H1 (cell line): ENCODE results near the gene RASGRP3. TPM values are rescaled to one million over a fixed set of nuclear protein-coding genes. Genes with fewer than 3 reads are reported as not detected.

Experiments used
- CTCF ChIA-PET: fragments of 300-600 bp; sonication (Branson Sonifier 250); formaldehyde crosslinking; loops from one replicate; lab custom pipeline; 2021; ENCODE audit not compliant: partially characterized antibody; lab: Charles Lee
- POLR2A ChIA-PET: fragments of 300-600 bp; sonication (Branson Sonifier 250); formaldehyde crosslinking; loops from one replicate; lab custom pipeline; 2021; ENCODE audit warnings: inconsistent platforms; ENCODE audit not compliant: partially characterized antibody; lab: Charles Lee
- DNase-seq, 2 experiments: peaks; one replicate each; pipeline versions ENCODE4 v3.0.0 to v3.0.0-alpha.2; 2010 to 2022; ENCODE audit warnings: low spot score in 2 of 2, low read depth in 1 of 2, mixed read lengths in 1 of 2
- FAIRE-seq: peaks from 2 replicates; lab custom pipeline; 2011; peaks lifted over from hg19 to GRCh38; lab: Jason Lieb, UNC
- H2AFZ ChIP-seq: 2 replicates; pipeline ENCODE4 v1.8.1; 2012; ENCODE audit warnings: low read length, inconsistent platforms
- H2AK5ac ChIP-seq: 2 replicates; pipeline ENCODE4 v1.6.1; 2013; ENCODE audit warnings: low read depth, low read length
- H2BK120ac ChIP-seq: replicated peaks from 2 replicates; pipeline ENCODE3; 2013; ENCODE audit warnings: low read depth, low read length, inconsistent platforms
- H2BK12ac ChIP-seq: 2 replicates; pipeline ENCODE4 v1.6.1; 2013; ENCODE audit warnings: low read depth, low read length
- H2BK15ac ChIP-seq: 2 replicates; pipeline ENCODE4 v1.6.1; 2013; ENCODE audit warnings: low read length
- H2BK20ac ChIP-seq: 2 replicates; pipeline ENCODE4 v1.6.1; 2013; ENCODE audit warnings: low read length
- H2BK5ac ChIP-seq: 2 replicates; pipeline ENCODE4 v1.6.1; 2013; ENCODE audit warnings: low read depth, low read length
- H3K14ac ChIP-seq: 2 replicates; pipeline ENCODE4 v1.6.1; 2013; ENCODE audit warnings: inconsistent platforms; ENCODE audit not compliant: insufficient read length
- H3K18ac ChIP-seq: 2 replicates; pipeline ENCODE4 v1.6.1; 2013; ENCODE audit warnings: low read length; ENCODE audit errors: extremely low read depth
- H3K23ac ChIP-seq: 2 replicates; pipeline ENCODE4 v1.6.1; 2013; ENCODE audit warnings: inconsistent platforms; ENCODE audit not compliant: insufficient read length
- H3K23me2 ChIP-seq: 2 replicates; pipeline ENCODE4 v1.6.1; 2013; ENCODE audit warnings: low read depth, low read length
- H3K27ac ChIP-seq: 2 replicates; pipeline ENCODE4 v1.6.1; 2011; ENCODE audit warnings: low read depth, low read length, inconsistent platforms
- H3K27me3 ChIP-seq, 4 experiments: replicated peaks in 1 of 4; 1 replicate in 1 of 4; 2 replicates in 3 of 4; pipeline versions ENCODE4 v1.6.1 to v1.8.1; 2011 to 2013; ENCODE audit warnings: low read length in 3 of 4, mild to moderate bottlenecking in 3 of 4, inconsistent platforms in 2 of 4, mixed read lengths in 2 of 4, moderate library complexity in 1 of 4; ENCODE audit not compliant: control insufficient read depth in 3 of 4, insufficient read depth in 3 of 4; ENCODE audit errors: extremely low read depth in 1 of 4
- H3K36me3 ChIP-seq, 4 experiments: 2 replicates each; pipeline versions ENCODE4 v1.6.1 to v1.8.1; 2011 to 2013; ENCODE audit warnings: mild to moderate bottlenecking in 4 of 4, low read length in 3 of 4, moderate library complexity in 2 of 4, control low read depth in 1 of 4, inconsistent platforms in 1 of 4; ENCODE audit not compliant: insufficient read depth in 4 of 4, control insufficient read depth in 2 of 4
- H3K4ac ChIP-seq: replicated peaks from 2 replicates; pipeline ENCODE3; 2013; ENCODE audit warnings: low read length, low read depth, mixed read lengths, inconsistent platforms; ENCODE audit not compliant: insufficient read length
- H3K4me1 ChIP-seq, 4 experiments: replicated peaks in 1 of 4; 1 replicate in 1 of 4; 2 replicates in 3 of 4; pipeline versions ENCODE4 v1.6.1 to v1.8.1; 2011 to 2013; ENCODE audit warnings: low read length in 3 of 4, inconsistent platforms in 2 of 4, mixed read lengths in 1 of 4; ENCODE audit not compliant: insufficient read depth in 4 of 4, control insufficient read depth in 3 of 4
- H3K4me2 ChIP-seq, 2 experiments: 2 replicates each; pipeline versions ENCODE4 v1.6.1 to v1.8.1; 2011 to 2013; ENCODE audit warnings: low read depth in 2 of 2, low read length in 2 of 2, control low read depth in 1 of 2, inconsistent platforms in 1 of 2, mild to moderate bottlenecking in 1 of 2; ENCODE audit not compliant: insufficient read depth in 1 of 2
- H3K4me3 ChIP-seq, 4 experiments: fragments of 200-600, 300-600 bp in 1 of 4; sonication (generic), shearing (Covaris generic), sonication (Bioruptor Twin) in 1 of 4; 2 replicates each; pipeline versions ENCODE4 v1.5.1 to v1.8.1; 2011 to 2016; ENCODE audit warnings: low read length in 4 of 4, low read depth in 3 of 4, control low read depth in 2 of 4, inconsistent platforms in 2 of 4, mild to moderate bottlenecking in 2 of 4, mixed read lengths in 1 of 4, moderate library complexity in 1 of 4; ENCODE audit not compliant: insufficient read depth in 2 of 4; ENCODE audit errors: extremely low read depth in 1 of 4
- H3K56ac ChIP-seq: replicated peaks from 2 replicates; pipeline ENCODE3; 2013; ENCODE audit warnings: low read depth, mild to moderate bottlenecking, mixed read lengths, low read length, inconsistent platforms; ENCODE audit not compliant: insufficient read length
- H3K79me1 ChIP-seq: 2 replicates; pipeline ENCODE4 v1.6.1; 2013; ENCODE audit warnings: low read depth, low read length, control low read depth
- H3K79me2 ChIP-seq, 2 experiments: 2 replicates each; pipeline versions ENCODE4 v1.6.1 to v1.8.1; 2012 to 2013; ENCODE audit warnings: low read length in 2 of 2, mild to moderate bottlenecking in 2 of 2, inconsistent platforms in 1 of 2; ENCODE audit not compliant: insufficient read depth in 2 of 2, control insufficient read depth in 1 of 2
- H3K9ac ChIP-seq, 4 experiments: replicated peaks in 1 of 4; 1 replicate in 1 of 4; 2 replicates in 3 of 4; pipeline versions ENCODE4 v1.6.1 to v1.8.1; 2011 to 2013; ENCODE audit warnings: low read depth in 3 of 4, low read length in 3 of 4, control low read depth in 2 of 4, mild to moderate bottlenecking in 2 of 4, moderate library complexity in 2 of 4, inconsistent platforms in 1 of 4; ENCODE audit errors: extremely low read depth in 1 of 4
- H3K9me3 ChIP-seq, 2 experiments: 2 replicates each; pipeline versions ENCODE4 v1.6.1 to v1.8.1; 2012 to 2013; ENCODE audit warnings: mild to moderate bottlenecking in 2 of 2, moderate library complexity in 2 of 2, control low read depth in 1 of 2, inconsistent platforms in 1 of 2, low read depth in 1 of 2, low read length in 1 of 2, mixed read lengths in 1 of 2; ENCODE audit not compliant: insufficient read depth in 2 of 2
- H4K20me1 ChIP-seq, 2 experiments: replicated peaks in 1 of 2; 2 replicates each; pipeline versions ENCODE3 to v1.8.1; 2011 to 2013; ENCODE audit warnings: inconsistent platforms in 2 of 2, low read length in 2 of 2, mild to moderate bottlenecking in 1 of 2; ENCODE audit not compliant: insufficient read depth in 2 of 2, control insufficient read depth in 1 of 2
- H4K5ac ChIP-seq: 2 replicates; pipeline ENCODE4 v1.6.1; 2013; ENCODE audit warnings: low read length, low read depth, mixed read lengths, inconsistent platforms; ENCODE audit not compliant: insufficient read length
- H4K8ac ChIP-seq: 2 replicates; pipeline ENCODE4 v1.8.0; 2013; ENCODE audit warnings: mild to moderate bottlenecking, moderate library complexity, low read length, inconsistent platforms; ENCODE audit not compliant: insufficient read depth; ENCODE audit errors: extremely low read depth
- H4K91ac ChIP-seq: replicated peaks from 2 replicates; pipeline ENCODE3; 2013; ENCODE audit warnings: low read length, mixed read lengths, inconsistent platforms; ENCODE audit not compliant: insufficient read length
- ASH2L ChIP-seq: fragments of 200-600, 300-600 bp; sonication (generic); IDR thresholded peaks from one replicate; pipeline ENCODE4 v1.7.1; 2017; ENCODE audit warnings: low read length
- BCL11A ChIP-seq, 2 experiments: IDR thresholded peaks; one replicate each; pipeline ENCODE4 v1.6.1; 2011; ENCODE audit warnings: low read depth in 2 of 2, low read length in 2 of 2, mild to moderate bottlenecking in 2 of 2
- CREB1 ChIP-seq: IDR thresholded peaks from 2 replicates; pipeline ENCODE4 v1.6.1; 2012; ENCODE audit warnings: inconsistent platforms
- GTF2F1 ChIP-seq: IDR thresholded peaks from 2 replicates; pipeline ENCODE4 v1.6.1; 2012; ENCODE audit warnings: low read depth, low read length, improper control_type of control experiment, borderline replicate concordance
- HDAC6 ChIP-seq: IDR thresholded peaks from one replicate; pipeline ENCODE4 v1.7.1; 2012; ENCODE audit warnings: low read depth, mild to moderate bottlenecking, inconsistent platforms, low read length, moderate library complexity
- KDM1A ChIP-seq: fragments of 200-600, 300-600 bp; sonication (generic); IDR thresholded peaks from 2 replicates; pipeline ENCODE4 v1.7.1; 2016; ENCODE audit warnings: mild to moderate bottlenecking, low read length, borderline replicate concordance
- POLR2AphosphoS5 ChIP-seq: IDR thresholded peaks from 2 replicates; pipeline ENCODE4 v1.6.1; 2011; ENCODE audit warnings: low read depth, low read length
- POU5F1 ChIP-seq: IDR thresholded peaks from 2 replicates; pipeline ENCODE4 v1.6.1; 2011; ENCODE audit warnings: low read depth, mild to moderate bottlenecking, low read length, moderate library complexity
- RXRA ChIP-seq: IDR thresholded peaks from 2 replicates; pipeline ENCODE4 v1.6.1; 2011; ENCODE audit warnings: low read depth, mild to moderate bottlenecking, low read length, moderate library complexity; ENCODE audit not compliant: insufficient read depth
- SAP30 ChIP-seq: fragments of 300-600 bp; sonication (generic); IDR thresholded peaks from 2 replicates; pipeline ENCODE4 v1.7.1; 2012; ENCODE audit warnings: low read length, moderate library complexity, mild to moderate bottlenecking, inconsistent platforms; ENCODE audit not compliant: insufficient read depth, insufficient replicate concordance
- SUZ12 ChIP-seq: fragments of 200-600 bp; sonication (generic); IDR thresholded peaks from 2 replicates; pipeline ENCODE4 v1.6.1; 2012; ENCODE audit warnings: mild to moderate bottlenecking, inconsistent platforms, low read length, moderate library complexity, mixed read lengths
- TAF1 ChIP-seq: IDR thresholded peaks from 2 replicates; pipeline ENCODE4 v1.6.1; 2011; ENCODE audit warnings: mild to moderate bottlenecking, low read depth, low read length
- YY1 ChIP-seq: IDR thresholded peaks from 2 replicates; pipeline ENCODE4 v1.6.1; 2011; ENCODE audit warnings: low read depth, mild to moderate bottlenecking, low read length
- WGBS, 2 experiments: shearing (Covaris generic) in 1 of 2; methylation state at CpG; one replicate each; pipeline versions ENCODE4 v1.1.6 to v1.1.7; 2013 to 2015; ENCODE audit warnings: low lambda C conversion rate in 2 of 2, mixed read lengths in 2 of 2, inconsistent platforms in 1 of 2, low coverage in 1 of 2, missing lambda C conversion rate in 1 of 2; ENCODE audit not compliant: insufficient replicate concordance in 2 of 2, insufficient coverage in 1 of 2, insufficient read length in 1 of 2; ENCODE audit errors: extremely low coverage in 1 of 2, missing lambda C conversion rate in 1 of 2; 5-methylcytosine and 5-hydroxymethylcytosine counted together
- polyA plus RNA-seq, 7 experiments: library from polyadenylated mRNA; depleted of rRNA in 3 of 7; stranded (reverse) in 5 of 7; unstranded in 2 of 7; fragments of >200 nt in 5 of 7; fragments of 200-250 nt in 2 of 7; gene quantifications; 1 replicate in 5 of 7; 2 replicates in 1 of 7; 4 replicates in 1 of 7; pipeline versions ENCODE4 v1.2.1 to v1.2.3, GENCODE V29; 2011 to 2013; ENCODE audit warnings: missing spikeins in 2 of 7, mixed read lengths in 2 of 7
- total RNA-seq: library from RNA; stranded (reverse); fragmentation: NEBNext Ultra II Directional; extraction: Animal tissue kit (Norgen Biotek cat#: 25700); gene quantifications from 2 replicates; pipeline ENCODE4 v1.2.1, GENCODE V29; 2021

RASGRP3 gene
- total and polyA plus RNA-seq, 2 of the 8 experiments (the other 6 are each of a cell fraction or from before 2014, with no cell fraction given): 0.06 TPM; not detected in 1

- H3K4me2 ChIP-seq: no peak overlapping the region
- H3K23ac ChIP-seq: no peak overlapping the region
- no peak overlapping the region for H2BK5ac ChIP-seq
- H3K4me1 ChIP-seq: peaks cover 0 to 8% (median 6%) of the 10 kb centered on the region in 4 experiments; a peak in 5 of 7 replicates
- no peak overlapping the region for H3K18ac ChIP-seq
- no peak overlapping the region for H2BK20ac ChIP-seq
- H3K4me3 ChIP-seq: no peak overlapping the region
- H3K4ac ChIP-seq: no peak overlapping the region
- no peaks in the 10 kb centered on the region for H3K79me2 ChIP-seq
- DNase-seq (no peak), FAIRE-seq (no peak)
- H3K14ac ChIP-seq: no peak overlapping the region
- no peak overlapping the region for H3K56ac ChIP-seq
- H3K9me3 ChIP-seq: peaks cover 0 to 7% of the 10 kb centered on the region in 2 experiments; a peak in 3 of 4 replicates
- POLR2A ChIA-PET: no interaction called here
- no peaks in the 10 kb centered on the region for H3K36me3 ChIP-seq
- H4K91ac ChIP-seq: no peak overlapping the region
- no peak overlapping the region for H2AFZ ChIP-seq
- no peak overlapping the region for H2BK15ac ChIP-seq
- H2BK12ac ChIP-seq: no peak overlapping the region
- 89% methylated on average over 20 of the region's 20 CpGs; no CpG with 5 or more reads in 1 of the 2 experiments for WGBS, 2 experiments
- no peaks in the 10 kb centered on the region; a peak in 1 of 7 replicates for H3K27me3 ChIP-seq
- H2BK120ac ChIP-seq: no peak overlapping the region
- H4K20me1 ChIP-seq: no peaks in the 10 kb centered on the region
- CTCF ChIA-PET: interaction anchor here (0.8 to 2.7 kb wide), 6 partner anchors 10 to 105 kb away, joined by 3 to 8 read pairs (median 4); no protein-coding TSS in a partner anchor
- no peaks in the 10 kb centered on the region for H3K79me1 ChIP-seq
- H4K5ac ChIP-seq: no peak overlapping the region
- H4K8ac ChIP-seq: no peak overlapping the region
- no peaks in the 10 kb centered on the region; the same call in 1 of the 2 replicates for H3K23me2 ChIP-seq
- H3K27ac ChIP-seq: no peak overlapping the region
- no peak overlapping the region for H3K9ac ChIP-seq
- no peak overlapping the region for H2AK5ac ChIP-seq
- TF ChIP-seq SAP30 (no peak), SUZ12 (no peak), POU5F1 (no peak), GTF2F1 (no peak), BCL11A (IDR thresholded peaks at IDR 0.05; ENCODE audit: low read depth in 2 of 2, low read length in 2 of 2) (no peak), KDM1A (no peak), TAF1 (no peak), RXRA (no peak), ASH2L (no peak), CREB1 (no peak), YY1 (no peak), POLR2AphosphoS5 (no peak), HDAC6 (no peak)
These were observed 1.3 kb downstream of the RASGRP3 start for GRCh38 chr2:33477473-33478468.
